Stimulated activated CD8-positive, alpha-beta memory T cell treated with anti-CD3 and anti-CD28 coated beads, Interleukin-7, amount 100 ng/mL, for 48 hours (primary cell): ENCODE data around the gene POLA1.

ENCODE experiments used
- DNase-seq, 2 donors: peaks; one replicate each; pipeline ENCODE4 v3.0.0-alpha.2; 2020; ENCODE audit warnings: low read depth in 1 of 2; ENCODE audit errors: extremely low read depth in 1 of 2

The POLA1 gene

DNA sequence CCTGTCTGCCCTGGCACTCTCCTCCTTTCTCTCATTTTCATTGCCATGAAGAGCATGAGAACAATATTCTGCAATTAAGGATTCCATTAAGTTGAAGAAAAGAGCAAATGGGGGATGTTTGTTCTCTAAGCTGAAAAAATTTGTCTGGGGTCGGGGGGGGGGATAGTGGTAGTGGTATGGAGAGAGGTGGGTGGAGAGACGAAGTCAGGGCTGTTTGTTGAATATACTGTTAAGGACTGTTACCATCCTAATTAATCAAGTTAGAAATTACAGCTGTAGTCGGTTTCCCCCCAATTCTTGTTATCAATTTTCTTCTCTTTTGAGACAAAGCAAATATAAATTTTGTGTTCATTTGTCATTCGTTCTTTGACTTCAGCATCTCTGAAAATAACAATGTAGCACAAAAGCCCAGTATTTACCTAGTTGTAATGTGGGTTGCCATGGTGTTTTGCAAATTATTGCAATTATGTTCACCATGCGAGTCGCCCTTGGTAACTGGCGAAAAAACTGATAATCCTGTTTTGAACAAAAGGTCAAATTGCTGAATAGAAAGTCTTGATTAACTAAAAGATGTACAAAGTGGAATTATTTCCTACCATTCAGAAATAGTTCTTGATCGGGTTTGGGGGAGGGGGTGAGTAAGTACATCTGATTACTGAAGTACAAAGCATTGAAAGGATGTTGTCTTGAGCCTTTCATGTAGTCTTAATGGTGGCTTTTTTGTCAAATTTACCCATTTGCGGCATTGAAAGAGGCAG, 183.0 kb downstream of the POLA1 start:
- DNase-seq, result no peak

DNA sequence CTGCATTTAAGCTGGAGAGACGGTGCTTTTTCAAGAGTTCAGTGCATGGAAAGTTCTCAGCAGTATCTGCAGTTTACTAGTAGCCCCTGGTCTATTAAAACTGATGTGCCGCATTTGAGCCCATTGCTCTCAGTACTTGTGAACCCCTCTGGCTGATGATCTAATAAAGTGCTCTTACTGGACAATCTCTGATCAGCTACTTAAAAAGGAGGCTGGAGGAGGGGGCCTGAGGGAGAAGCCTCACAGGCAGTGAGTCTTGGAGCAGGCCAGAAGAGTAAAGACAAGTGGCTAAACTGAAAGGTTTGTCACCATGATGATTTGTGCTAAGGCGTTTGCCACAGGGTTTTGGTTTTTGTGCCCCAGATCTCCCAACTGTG, 183.6 kb downstream of the POLA1 start:
- DNase-seq, result no peak

DNA sequence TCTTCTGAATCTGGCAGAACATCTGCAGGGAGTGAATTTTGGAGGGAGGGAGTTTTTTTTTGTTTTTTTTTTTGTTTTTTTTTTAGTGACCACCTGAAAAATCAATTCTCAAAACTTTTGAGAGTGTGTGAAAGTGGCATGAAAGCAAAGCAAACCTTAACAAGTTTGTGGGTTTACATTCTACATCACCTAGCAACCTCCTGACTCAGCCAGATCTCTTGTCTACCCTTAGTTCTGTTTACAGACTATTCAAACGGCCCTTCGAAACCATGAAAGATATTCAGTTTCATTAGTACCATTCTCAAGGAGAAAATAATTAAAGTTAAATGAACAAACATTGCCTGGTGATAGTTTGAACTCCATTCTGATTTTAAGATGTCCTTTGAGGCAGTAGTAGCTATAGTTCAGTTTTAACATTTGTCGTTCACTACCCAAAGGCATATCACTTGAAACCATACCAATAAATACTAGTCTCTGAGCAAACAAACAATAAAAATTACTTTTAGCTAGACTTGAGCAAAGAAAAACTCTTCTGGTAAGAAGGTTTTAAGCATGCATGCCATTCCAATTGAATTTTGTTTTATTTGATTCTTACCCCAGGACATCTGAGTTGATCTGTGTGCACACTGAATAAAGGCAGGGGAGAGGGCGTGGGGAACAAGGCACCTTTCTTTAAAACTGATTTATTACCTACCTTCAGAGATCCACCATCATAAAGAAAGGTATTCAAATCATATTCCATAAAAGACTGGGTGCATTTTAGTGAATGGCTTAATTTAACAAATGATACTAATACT, 184.3 kb downstream of the POLA1 start:
- DNase-seq, result no peak

DNA sequence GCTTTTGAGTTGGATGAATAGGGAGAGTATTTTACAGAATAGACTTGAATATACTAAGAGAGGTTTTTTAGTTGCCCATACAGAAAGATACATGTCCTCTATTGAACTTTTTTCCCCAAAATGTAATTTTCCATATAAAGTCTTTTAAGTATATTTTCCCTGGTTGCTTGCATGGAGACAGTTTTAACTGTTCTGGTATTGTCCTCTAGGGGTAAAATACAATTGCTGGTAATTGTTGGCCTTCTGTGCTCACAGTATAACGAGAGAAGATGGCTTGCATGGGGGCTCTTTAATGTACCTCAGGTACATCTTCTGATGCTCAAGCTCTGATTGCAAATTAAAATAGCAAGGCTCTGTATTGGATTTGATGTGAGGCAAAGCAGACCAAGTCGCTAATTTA, 186.0 kb downstream of the POLA1 start:
- DNase-seq, result no peak

DNA sequence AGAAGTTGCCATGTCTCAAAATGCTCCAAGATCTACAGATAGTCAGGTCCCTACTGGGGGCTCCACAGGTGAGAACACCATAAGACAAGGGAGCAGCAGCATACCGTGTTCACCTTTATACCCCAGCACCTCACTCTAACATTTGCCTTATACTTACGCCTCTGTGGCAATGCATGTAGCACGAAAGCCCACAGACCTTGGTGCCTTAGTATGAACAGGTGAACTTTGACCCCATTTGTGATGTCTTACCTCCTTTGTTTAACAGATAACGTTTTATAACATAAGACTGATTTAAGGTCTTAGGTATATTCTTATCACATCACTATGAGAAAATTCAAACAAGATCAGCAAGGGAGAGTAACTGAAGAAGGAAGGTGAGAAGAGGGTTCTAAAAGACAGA, 193.2 kb downstream of the POLA1 start:
- no peak for DNase-seq

DNA sequence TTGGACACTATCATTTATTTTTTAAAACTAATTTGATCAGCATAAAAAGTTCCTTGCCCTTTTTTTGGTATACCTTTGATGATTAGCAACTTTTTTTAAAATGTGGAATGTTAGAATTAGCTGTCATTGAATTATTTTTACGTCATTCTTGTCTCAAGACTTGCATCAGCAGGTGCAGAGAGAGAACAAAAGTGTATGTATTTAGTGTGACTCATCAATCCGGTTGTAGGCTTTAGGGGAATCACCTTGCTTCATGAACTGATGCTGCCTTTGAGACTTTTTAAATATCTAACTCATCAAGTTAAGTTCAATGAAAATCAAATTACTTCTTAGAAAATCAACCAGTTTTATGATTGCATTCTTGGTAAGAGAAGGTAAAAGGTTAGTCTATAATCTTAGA, 197.0 kb downstream of the POLA1 start:
- no peak for DNase-seq

DNA sequence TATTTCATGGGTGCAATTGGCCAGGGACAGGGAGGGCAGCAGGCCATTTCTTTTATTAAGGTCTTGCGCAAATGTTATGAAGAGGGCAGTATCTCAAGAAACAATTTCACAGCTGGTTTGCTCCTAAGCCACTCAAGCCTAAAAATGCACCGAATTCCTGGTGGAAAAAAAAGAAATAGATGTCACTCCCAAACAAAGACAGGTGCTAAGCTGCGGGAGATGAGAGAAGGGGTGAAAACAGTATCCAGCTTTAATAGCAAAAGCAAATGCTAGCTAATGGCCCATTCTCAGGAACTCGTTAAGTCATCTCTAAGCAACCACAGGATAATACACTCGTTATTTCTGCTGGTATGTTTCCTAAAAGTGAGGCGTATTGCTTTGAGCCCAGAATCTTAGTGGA, 205.7 kb downstream of the POLA1 start:
- no peak for DNase-seq

DNA sequence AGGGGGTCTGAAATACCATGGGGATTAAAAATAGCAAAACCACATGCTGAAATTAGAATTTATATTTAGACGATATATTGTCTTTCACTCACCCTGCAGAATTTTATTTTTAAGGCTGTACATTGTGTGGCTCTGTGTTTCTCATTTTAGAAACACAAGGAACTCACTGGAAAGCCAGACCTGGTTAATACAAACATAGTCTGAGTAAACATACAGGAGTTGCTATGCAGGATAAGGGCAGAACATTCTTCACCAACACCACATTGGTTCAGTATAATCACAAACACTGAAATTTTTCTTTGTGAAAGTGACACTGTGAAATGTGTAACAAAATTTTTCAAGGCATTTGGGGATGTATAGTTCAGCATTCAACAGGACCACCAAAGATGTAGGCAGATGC, 206.5 kb downstream of the POLA1 start:
- no peak for DNase-seq

DNA sequence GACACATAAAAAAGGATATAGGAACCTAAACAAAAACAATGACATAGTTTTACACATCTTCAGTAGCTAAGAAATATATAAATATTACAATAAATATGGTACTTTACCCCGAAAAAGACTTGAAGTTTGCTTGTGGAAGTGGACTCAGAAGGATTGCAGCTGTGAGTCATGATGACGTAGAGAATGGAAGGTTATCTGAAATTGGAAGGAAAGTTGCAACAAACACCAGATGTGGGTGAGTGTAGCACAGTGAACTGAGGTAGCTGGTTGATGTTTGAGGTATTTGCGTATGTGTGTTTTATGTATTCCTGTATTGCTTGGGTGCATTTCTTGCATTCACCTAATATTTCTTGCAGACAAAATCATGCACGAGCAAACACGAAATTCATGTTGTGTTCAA, 209.1 kb downstream of the POLA1 start:
- DNase-seq, result no peak

DNA sequence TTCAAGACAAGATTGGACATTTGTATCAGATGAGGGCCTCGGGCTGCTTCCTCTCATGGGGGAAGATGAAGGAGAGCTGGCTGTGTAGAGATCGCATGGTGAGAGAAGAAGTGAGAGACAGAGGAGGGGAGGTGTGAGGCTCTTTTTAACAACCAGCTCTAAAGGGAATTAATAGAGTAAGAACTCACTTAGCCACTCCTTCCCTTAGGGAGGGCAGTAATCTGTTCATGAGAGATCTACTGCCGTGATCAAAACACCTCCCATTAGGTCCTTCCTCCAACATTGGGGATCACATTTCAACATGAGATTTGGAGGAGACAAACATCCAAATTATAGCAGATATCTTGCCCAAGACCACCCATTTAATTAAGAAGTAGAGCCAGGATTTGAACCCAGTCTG, 225.0 kb downstream of the POLA1 start:
- DNase-seq, result no peak

DNA sequence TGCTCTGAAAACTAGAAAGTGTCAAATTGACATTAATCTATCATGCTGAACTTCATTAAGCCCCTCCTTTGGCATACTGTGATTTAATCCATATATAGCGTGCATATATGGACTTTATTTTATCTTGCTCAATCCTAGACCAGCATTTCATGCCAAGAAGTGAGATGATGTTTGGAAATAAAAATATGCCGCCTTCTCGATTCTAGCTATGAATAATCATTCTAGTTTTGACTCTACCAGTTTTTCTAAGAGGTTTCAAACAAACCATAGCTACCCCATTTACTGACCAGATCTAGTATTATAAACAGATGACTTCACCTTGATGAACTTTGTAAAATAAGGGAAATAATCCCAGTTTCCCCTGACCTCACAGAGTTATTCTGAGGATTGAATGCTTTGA, 227.1 kb downstream of the POLA1 start:
- no peak for DNase-seq

DNA sequence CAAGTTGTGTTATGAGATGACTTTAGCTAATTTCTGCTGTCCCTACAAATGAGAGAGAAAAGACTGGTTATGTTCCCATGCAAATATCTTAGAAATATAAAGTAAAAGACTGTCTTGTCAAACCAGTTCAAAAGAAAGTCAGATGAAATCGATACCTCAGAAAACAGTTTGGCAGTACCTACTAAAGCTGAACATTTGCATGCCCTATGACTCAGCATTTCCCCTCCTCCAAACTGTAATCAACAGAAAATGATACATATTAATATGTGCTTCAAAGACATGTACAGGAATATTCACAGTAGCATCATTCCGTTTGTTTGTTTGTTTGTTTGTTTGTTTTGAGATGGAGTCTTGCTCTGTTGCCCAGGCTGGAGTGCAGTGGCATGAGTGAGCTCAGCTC, 231.7 kb downstream of the POLA1 start:
- no peak for DNase-seq

DNA sequence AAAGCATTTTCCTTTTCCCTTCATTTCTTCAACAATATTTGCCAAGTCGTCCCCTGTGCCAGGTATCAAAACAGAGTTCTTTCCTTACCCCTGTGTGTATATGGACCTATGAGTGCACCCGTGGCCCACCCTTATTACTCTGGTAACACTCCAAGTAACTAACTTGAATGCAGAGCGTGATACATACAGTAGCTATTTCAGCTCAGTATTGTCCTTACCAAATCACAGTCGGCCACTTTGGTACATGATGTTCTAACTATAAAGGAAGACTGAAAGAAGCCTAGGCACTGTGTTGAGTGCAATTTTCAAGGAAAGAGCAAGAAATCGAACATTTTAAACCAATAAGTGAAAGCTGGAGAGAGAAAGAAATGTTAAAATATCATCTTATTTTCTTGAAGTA, 233.7 kb downstream of the POLA1 start:
- no peak for DNase-seq

DNA sequence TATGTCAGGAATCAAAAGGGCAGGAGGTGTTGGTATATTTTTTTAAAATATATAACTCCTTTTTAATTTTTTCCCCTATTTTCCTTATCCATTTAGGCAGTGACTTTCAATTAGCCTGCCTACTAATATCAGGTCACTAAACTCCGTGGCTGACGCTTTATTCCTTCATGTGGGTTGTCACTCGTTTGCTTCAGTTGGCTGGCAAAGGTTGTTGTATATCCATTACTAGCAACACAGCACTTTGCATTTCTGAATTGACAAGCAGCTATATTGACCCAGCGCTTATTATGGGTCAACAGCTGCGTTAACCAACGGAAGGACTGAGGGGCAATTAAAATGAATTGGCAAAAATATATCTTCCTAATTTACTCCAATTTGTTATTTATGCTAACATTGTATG, 234.4 kb downstream of the POLA1 start:
- DNase-seq, result no peak

DNA sequence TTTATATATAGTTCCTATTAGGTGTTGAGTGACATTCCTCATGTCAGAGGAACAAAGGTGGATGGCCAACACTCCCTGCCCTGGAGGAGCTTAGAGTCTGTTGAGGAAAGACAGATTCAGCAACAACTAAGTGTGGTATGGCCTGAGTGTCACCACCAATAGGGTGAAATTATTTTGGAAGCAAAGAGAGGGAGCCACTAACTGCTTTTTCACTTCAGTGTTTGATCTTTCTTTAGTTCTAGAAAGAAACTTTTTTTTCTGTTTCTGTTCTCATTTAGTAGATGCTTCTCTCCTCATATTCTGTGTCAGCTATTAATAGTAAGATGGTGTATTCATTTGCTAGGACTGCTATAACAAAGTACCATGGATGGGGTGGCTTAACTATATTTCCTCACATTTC, 240.6 kb downstream of the POLA1 start:
- no peak for DNase-seq

DNA sequence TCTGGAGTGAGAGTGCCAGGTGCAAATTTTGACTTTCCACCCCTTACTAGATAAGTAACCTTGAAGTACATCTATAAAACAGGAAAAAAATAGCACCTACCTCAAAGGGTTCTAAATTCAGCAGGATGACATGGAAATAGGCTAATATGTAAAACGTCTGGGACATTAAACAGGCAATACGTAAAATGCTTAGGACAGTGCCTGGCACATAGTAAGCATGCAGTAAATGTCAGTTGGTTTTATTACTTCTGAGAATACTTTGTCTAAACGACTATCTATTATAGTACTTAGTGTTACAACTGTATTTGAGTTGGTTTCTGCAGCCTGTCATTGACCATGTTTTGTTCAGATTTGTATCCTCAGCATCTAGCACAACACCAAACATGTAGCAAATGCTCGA, 251.3 kb downstream of the POLA1 start:
- no peak for DNase-seq

DNA sequence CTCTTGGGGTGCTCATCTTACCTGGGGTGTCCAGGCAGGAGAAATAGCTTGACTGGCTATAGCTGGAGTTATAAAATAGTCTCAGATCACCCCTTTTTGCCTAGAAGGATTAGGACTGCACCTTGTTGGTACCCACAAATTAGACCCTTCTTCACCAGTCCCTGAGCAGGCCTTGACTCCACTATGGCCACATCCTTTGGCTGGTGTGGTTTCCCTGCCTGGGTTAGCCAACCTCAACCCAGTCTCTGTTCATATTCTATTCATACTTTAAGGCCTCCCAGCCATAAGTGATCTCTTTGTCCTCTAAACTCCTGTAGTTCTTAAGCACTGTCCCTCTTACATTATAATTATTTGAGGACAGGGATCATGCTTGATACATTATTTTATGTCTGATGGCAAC, 252.7 kb downstream of the POLA1 start:
- DNase-seq, result no peak

DNA sequence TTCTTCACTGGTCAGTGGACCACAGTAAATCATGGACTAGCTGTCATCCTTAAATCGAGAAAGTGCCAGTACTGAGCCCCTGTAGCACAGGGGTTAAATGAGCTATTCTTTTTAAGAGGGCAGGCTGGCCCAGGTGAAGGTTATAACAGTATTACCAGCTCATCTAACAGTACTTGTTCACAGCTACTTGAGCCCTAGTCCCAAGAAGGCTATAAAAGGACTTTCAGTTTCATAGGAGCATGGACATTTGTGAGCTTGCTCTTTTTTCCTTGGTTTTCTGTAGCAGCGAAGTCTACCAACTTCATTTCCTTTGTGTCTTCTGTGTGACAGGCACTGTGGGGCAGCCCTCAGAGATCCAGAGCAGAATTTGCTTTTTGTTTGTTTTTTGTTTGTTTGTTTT, 261.0 kb downstream of the POLA1 start:
- DNase-seq, result no peak

DNA sequence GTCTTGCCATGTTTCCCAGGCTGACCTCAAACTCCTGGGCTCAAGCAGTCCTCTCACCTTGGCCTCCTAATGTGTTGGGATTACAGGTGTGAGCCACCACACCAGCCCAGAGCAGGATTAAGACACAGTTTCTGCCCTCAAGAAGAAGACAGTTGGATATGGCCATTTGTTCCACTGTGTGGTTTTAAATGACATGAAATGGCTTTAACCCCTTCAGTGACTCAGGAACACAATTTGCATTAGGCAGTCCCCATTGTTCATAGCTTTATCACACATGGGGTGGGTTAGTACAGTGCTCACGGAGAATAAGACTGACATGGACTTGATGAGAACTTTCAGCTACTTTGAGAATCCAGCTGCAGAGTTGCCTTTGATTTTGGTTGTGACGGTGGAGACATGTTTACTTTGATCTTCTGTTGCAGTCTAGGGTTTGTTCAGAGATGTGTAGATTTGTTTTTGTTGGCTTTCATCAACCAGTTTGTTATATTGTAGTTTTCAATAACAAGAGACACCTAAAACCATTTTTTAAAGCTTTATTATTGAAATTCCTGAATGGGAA, 261.7 kb downstream of the POLA1 start:
- DNase-seq, result no peak

DNA sequence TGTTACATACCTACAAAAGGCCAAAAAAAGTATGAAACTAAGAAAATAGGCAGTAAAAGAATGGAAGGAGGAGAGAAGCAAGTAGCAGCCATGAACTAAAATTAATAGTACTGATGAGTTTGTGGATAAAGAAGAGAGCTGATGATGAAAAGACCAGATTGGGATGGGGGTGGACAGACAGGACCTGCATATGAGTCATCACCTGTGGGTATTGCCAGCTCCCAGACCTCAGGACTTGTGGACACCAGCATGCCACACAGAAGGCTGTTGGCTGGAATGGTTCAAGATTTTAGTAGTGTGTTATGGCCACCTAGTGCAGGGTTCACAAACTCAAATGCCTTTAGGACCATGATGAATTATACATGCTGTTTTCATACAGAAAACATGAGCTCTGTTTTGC, 263.1 kb downstream of the POLA1 start:
- no peak for DNase-seq

DNA sequence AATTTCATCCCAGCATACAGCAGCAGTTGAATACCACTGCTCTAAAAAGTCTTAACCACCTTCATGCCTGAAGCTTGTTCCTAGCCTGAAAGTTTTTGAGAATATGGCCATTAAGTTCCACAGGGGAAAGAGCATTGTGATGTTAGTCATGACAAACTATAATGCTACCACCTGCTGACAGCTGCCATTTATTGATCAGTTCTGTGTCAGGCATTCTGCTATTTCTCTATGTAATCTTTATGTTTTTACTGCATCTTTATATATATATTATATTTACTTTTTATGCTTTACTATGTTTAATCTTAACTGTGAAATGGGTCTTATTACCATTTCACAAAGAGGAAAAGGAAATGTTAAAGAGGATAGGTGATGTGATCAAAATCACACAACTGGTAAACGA, 268.1 kb downstream of the POLA1 start:
- DNase-seq, result no peak

DNA sequence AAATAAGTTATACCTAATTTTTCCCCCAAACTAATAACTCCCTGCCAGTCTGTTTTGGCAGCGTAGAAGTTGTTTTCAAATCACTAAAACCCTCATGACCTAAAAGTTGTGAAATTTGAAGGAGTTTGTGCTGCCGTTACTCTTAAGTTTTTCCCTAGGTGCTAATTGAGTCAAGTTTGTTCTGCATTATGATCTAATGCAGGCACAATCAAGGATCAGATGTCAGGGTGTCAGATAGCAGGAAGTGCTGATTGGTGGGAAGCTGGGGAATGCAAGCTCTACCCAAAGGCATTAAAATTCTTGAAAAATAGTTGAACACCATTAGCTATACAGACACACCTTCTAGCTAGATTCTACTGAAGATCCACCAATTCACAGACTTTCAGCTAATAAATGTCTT, 270.1 kb downstream of the POLA1 start:
- no peak for DNase-seq
